ENCODE data around the gene ZNF322. TPM values are rescaled to one million over a fixed set of nuclear protein-coding genes. Genes with fewer than 3 reads are reported as not detected.

ZNF322 gene
- total RNA-seq, 1 donor from 2014 or later = 46.5 TPM

DNA sequence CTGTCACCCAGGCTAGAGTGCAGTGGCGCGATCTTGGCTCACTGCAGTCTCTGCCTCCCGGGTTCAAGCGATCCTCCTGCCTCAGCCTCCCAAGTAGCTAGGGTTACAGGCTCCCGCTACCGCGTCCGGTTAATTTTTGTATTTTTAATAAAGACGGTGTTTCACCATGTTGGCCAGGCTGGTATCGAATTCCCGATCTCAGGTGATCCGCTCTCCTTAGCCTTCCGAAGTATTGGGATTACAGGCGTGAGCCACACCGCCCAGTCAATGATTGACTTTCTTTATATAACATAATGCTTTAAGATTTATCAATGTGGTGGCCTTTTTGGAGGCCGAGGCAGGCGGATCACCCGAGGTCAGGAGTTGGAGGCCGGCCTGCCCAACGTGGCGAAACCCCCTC, 70.6 kb downstream of the ZNF322 start:
- Mint-ChIP-seq H3K27me3 (peaks cover 24% of the 10 kb centered on the region), H3K4me1 (ENCODE audit: low read depth) (no peaks in the 10 kb centered on the region), H3K36me3 (ENCODE audit: insufficient read depth) (peaks cover 2% of the 10 kb centered on the region), H3K27ac (no peak overlapping the region), H3K9me3 (ENCODE audit: low read depth) (peaks cover 4% of the 10 kb centered on the region), H3K4me3 (ENCODE audit: low read depth) (no peak overlapping the region)
- TF ChIP-seq, protein P1, sequence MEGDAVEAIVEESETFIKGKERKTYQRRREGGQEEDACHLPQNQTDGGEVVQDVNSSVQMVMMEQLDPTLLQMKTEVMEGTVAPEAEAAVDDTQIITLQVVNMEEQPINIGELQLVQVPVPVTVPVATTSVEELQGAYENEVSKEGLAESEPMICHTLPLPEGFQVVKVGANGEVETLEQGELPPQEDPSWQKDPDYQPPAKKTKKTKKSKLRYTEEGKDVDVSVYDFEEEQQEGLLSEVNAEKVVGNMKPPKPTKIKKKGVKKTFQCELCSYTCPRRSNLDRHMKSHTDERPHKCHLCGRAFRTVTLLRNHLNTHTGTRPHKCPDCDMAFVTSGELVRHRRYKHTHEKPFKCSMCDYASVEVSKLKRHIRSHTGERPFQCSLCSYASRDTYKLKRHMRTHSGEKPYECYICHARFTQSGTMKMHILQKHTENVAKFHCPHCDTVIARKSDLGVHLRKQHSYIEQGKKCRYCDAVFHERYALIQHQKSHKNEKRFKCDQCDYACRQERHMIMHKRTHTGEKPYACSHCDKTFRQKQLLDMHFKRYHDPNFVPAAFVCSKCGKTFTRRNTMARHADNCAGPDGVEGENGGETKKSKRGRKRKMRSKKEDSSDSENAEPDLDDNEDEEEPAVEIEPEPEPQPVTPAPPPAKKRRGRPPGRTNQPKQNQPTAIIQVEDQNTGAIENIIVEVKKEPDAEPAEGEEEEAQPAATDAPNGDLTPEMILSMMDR (IDR thresholded peaks at IDR 0.05; ENCODE audit: unreplicated experiment) = no peak
- DNase-seq (ENCODE audit: low spot score, unreplicated experiment) = no peak

Other genes starting within 250 kb of the ZNF322 start
- gene BTN3A3, start 219.2 kb downstream of the ZNF322 start, total RNA-seq = 2.4 and 3.1 TPM in 2 replicates
- 24.7 and 26.4 TPM in 2 replicates for gene BTN2A1, start 201.8 kb downstream of the ZNF322 start, total RNA-seq
- gene BTN1A1, start 159.4 kb downstream of the ZNF322 start, total RNA-seq = 1.5 and 1.6 TPM in 2 replicates
- 39.7 and 42.5 TPM in 2 replicates for gene HMGN4, start 121.4 kb downstream of the ZNF322 start, total RNA-seq
- 23.6 and 25.5 TPM in 2 replicates for gene ABT1, start 62.8 kb downstream of the ZNF322 start, total RNA-seq